Neural crest cell (in vitro differentiated cells): Measurements from ENCODE around the gene MAP2K7. TPM values are rescaled to one million over a fixed set of nuclear protein-coding genes. Genes with fewer than 3 reads are reported as not detected.

Source experiments
- DNase-seq: peaks from one replicate; pipeline ENCODE4 v3.0.0; 2021; ENCODE audit warnings: low read depth, mixed read lengths, low spot score
- H3K27ac Mint-ChIP-seq: one replicate; pipeline ENCODE4 v1.8.0; 2021; ENCODE audit warnings: mild to moderate bottlenecking, mixed read lengths; ENCODE audit not compliant: unreplicated experiment
- H3K27me3 Mint-ChIP-seq: 2 replicates; pipeline ENCODE4 v1.8.0; 2021; ENCODE audit warnings: low read depth, mild to moderate bottlenecking, mixed read lengths
- H3K36me3 Mint-ChIP-seq: 2 replicates; pipeline ENCODE4 v1.8.0; 2021; ENCODE audit warnings: low read depth, mild to moderate bottlenecking, mixed read lengths
- H3K4me1 Mint-ChIP-seq: 2 replicates; pipeline ENCODE4 v1.8.0; 2021; ENCODE audit warnings: mixed read lengths
- H3K4me3 Mint-ChIP-seq: one replicate; pipeline ENCODE4 v1.8.0; 2021; ENCODE audit warnings: mild to moderate bottlenecking, mixed read lengths
- H3K9me3 Mint-ChIP-seq: 2 replicates; pipeline ENCODE4 v1.8.0; 2021; ENCODE audit warnings: mixed read lengths
- total RNA-seq: library from RNA; stranded (reverse); gene quantifications from 2 replicates; pipeline ENCODE4 v1.2.1, GENCODE V29; 2021
- TF ChIP-seq, protein P1 (sequence below): fragments of 200-600 bp; sonication (generic); conservative IDR thresholded peaks from 2 replicates; pipeline ENCODE4 v1.5.0; 2021; ENCODE audit warnings: antibody characterized with exemption, mild to moderate bottlenecking

Gene MAP2K7
- total RNA-seq, 1 donor from 2014 or later = 50.7 TPM

- TF ChIP-seq, protein P1, sequence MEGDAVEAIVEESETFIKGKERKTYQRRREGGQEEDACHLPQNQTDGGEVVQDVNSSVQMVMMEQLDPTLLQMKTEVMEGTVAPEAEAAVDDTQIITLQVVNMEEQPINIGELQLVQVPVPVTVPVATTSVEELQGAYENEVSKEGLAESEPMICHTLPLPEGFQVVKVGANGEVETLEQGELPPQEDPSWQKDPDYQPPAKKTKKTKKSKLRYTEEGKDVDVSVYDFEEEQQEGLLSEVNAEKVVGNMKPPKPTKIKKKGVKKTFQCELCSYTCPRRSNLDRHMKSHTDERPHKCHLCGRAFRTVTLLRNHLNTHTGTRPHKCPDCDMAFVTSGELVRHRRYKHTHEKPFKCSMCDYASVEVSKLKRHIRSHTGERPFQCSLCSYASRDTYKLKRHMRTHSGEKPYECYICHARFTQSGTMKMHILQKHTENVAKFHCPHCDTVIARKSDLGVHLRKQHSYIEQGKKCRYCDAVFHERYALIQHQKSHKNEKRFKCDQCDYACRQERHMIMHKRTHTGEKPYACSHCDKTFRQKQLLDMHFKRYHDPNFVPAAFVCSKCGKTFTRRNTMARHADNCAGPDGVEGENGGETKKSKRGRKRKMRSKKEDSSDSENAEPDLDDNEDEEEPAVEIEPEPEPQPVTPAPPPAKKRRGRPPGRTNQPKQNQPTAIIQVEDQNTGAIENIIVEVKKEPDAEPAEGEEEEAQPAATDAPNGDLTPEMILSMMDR = no peak
- Mint-ChIP-seq H3K27ac (no peak overlapping the region), H3K4me3 (peak overlapping the region; percentile 15), H3K36me3 (no peaks in the 10 kb centered on the region), H3K4me1 (peaks cover 16% of the 10 kb centered on the region), H3K9me3 (no peaks in the 10 kb centered on the region), H3K27me3 (peaks cover 6% of the 10 kb centered on the region)
- DNase-seq = no peak
These were observed 27.1 kb downstream of the MAP2K7 start for GRCh38 chr19:7930765-7931164.

DNA sequence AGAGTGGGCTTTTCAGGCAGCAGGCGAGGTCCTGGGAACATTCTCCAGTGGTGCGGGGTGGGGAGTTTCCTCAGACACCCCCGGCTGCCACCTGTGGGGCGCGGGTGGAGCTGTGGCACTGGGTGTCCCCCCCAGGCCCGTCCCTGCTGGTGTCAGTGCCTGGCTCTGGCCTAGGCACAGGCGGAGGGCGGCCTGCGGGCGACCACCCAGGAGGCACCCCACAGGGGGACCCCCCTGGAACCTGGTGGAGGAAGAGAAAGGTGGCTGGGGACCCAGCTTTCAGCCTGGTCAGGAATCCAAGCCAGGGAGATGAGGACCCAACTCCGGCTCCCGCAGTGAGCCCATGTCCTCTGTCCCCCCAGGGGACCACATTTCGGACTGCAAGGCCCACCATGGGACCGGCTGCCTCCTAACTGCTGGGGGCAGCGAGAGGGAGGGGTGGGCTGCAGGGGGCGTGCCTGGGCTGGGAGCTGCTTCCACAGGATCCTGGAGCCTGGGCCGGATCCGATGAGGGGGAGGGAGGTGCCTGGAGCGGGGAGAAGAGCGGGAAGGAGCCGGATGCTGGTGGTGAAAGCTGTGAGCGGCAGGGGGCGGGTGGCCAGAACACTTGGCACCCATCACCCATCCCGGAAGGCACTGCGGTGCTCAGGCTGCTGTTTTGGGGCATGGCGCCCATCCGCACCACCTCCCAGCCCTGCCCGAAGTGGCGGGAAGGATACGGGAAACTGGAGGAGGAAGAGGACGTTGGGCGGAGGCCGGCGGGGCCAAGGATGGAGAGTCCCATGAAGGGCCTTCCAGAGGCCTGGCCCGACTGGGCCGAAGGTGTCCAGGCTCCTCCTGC lies 27.8 kb downstream of the MAP2K7 start:
- Mint-ChIP-seq H3K4me1 (peaks cover 13% of the 10 kb centered on the region), H3K36me3 (no peaks in the 10 kb centered on the region), H3K27me3 (peaks cover 4% of the 10 kb centered on the region), H3K27ac (no peak overlapping the region), H3K4me3 (peak overlapping the region; percentile 15), H3K9me3 (no peaks in the 10 kb centered on the region)
- TF ChIP-seq, protein P1 = no peak
- DNase-seq = no peak

- no peak overlapping the region for H3K27ac Mint-ChIP-seq
- TF ChIP-seq, protein P1 = no peak
- peaks cover 10% of the 10 kb centered on the region for H3K4me1 Mint-ChIP-seq
- H3K4me3 Mint-ChIP-seq = no peak overlapping the region
- peaks cover 2% of the 10 kb centered on the region for H3K27me3 Mint-ChIP-seq
- no peaks in the 10 kb centered on the region for H3K36me3 Mint-ChIP-seq
- no peaks in the 10 kb centered on the region for H3K9me3 Mint-ChIP-seq
- no peak for DNase-seq
These were observed 28.7 kb downstream of the MAP2K7 start for GRCh38 chr19:7932276-7932929.

DNA sequence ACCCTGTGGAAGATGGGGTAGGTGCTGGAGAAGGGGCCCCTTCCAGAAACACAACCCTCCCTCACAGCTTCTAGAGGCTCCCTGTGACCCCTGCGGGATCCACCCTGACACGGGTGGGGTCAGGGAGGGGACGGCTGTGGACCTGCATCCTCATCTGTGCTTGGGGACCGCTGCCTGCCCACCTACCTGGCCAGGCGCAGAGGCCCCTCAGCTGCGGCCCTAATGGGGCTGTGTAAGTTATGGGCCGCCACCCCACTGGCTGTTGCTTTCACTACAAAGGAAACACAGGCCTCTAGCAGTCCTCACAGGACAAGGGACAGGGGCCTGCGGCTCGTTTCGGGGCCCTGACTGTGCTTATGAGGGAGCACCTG lies 29.2 kb downstream of the MAP2K7 start:
- Mint-ChIP-seq H3K9me3 (no peaks in the 10 kb centered on the region), H3K27me3 (peaks cover 2% of the 10 kb centered on the region), H3K4me3 (no peak overlapping the region), H3K4me1 (peaks cover 10% of the 10 kb centered on the region), H3K27ac (no peak overlapping the region), H3K36me3 (no peaks in the 10 kb centered on the region)
- DNase-seq = no peak
- TF ChIP-seq, protein P1 = no peak

GRCh38 chr19:7933411-7933810 lies 29.7 kb downstream of the MAP2K7 start:
- Mint-ChIP-seq H3K27ac (no peak overlapping the region), H3K9me3 (no peaks in the 10 kb centered on the region), H3K4me3 (no peak overlapping the region), H3K4me1 (peaks cover 7% of the 10 kb centered on the region), H3K27me3 (no peaks in the 10 kb centered on the region), H3K36me3 (no peaks in the 10 kb centered on the region)
- no peak for DNase-seq
- TF ChIP-seq, protein P1 = peak; percentile 45
